Measurements from ENCODE around the gene HMMR.
"Not testable (repeated sequence)": the region's sequence is repeated elsewhere in the genome, so short reads cannot be mapped to it uniquely, and the experiment has no call there.

Gene HMMR

DNA sequence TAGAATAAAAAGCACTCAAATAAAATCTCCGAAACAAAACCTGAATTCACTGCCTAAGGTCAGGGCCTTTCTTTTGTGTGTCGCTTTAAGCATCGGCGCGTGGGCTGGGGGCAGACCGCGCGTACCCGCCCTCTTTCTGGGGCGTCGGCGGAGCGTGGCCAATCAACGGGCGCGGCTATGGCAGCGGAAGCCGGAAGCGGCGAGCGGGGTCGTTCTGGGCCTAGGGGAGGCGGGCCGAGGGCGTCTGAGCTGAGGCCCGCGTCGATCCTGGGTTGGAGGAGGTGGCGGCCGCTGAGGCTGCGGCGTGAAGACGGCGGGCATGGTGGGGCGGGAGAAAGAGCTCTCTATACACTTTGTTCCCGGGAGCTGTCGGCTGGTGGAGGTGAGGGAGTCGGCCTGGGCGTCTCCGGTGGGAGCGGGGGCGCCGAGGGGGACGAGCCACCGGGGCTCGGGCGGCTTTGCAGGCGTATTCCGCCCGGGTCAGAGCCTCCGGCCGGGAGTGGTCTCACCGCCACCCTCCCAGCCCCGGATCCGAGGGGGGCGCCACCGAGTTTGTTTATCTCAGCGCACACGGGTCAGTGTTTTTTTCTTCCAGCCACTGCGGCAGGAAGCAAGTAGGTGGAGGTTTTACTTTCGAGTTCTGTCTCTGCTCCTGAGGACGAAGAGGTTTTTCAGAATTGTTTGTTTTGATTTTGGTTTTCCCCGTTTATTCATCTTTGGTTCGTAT lies 45.1 kb downstream of the HMMR start, which contains the start of gene MAT2B:
TSS of gene MAT2B (plus strand) at position 252 of the 727 bp plus-strand sequence. CDS start at position 320, 68 bp downstream.
- DNase-seq (ENCODE audit: low read depth, low spot score): peak; percentile 87

- no peak for DNase-seq (ENCODE audit: low read depth, low spot score)
Measured at GRCh38 chr5:163506095-163506457, 45.6 kb downstream of the HMMR start.

DNA sequence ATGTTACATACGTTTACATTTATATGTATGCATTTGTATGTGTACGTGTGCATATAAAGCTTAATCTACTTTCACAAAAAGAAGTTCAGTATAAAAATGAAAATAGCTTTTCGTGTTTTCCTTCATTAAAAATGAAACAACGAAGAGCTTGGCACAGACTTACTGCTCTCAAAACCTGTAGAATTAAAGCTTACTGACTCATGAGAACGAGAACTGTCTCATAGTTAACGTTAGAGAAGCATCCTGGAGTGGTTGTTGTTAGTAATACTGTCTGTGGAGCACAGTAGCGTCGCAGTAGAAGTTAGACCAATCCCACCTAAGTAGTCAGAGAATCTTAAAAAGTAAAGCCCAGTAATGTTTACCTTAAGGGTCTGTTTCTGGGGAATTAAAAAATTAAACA lies 46.3 kb downstream of the HMMR start:
- DNase-seq (ENCODE audit: low read depth, low spot score): no peak

DNA sequence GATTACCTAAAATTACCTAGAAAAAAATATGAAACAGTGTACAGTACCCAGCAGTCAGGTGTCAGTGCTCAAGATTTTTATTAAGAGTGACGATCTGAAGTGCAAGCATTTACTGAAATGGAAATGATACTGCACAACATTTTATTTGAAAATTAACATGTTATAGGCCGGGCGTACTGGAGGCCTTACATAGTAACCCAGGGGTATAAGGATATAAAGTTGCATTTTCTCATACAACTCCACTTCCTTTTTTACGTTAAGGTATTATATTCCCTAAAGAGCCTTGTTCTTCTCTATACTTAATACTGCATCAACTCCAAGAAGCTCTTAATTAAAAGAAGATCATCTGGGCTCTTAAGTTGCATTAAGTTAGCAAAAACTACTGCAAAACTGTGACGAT lies 48.3 kb downstream of the HMMR start:
- DNase-seq (ENCODE audit: low read depth, low spot score): no peak

- DNase-seq (ENCODE audit: low read depth, low spot score): peak; percentile 55
Measured at GRCh38 chr5:163509291-163509951, 49.0 kb downstream of the HMMR start.

DNA sequence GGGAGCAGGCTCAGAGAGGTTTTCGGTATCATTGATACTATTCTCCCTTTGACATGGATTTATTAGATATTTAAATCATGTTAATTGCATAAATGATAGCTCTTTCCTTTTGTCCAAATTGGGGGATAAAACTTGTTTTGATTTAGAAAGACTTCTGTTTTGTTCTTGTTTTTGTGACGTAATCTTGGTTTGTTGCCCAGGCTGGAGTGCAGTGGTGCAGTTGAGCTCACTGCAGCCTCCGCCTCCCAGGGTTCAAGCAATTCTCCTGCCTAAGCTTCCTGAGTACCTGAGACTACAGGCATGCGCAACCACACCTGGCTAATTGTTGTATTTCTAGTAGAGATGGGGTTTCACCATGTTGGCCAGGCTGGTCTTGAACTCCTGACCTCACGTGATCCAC lies 52.1 kb downstream of the HMMR start:
- no peak for DNase-seq (ENCODE audit: low read depth, low spot score)

GRCh38 chr5:163525096-163525495 lies 64.7 kb downstream of the HMMR start:
- no peak for DNase-seq (ENCODE audit: low read depth, low spot score)

GRCh38 chr5:163529698-163530097 lies 69.3 kb downstream of the HMMR start:
- no peak for DNase-seq (ENCODE audit: low read depth, low spot score)

- DNase-seq (ENCODE audit: low read depth, low spot score): no peak
Measured at GRCh38 chr5:163531272-163531671, 70.8 kb downstream of the HMMR start.

GRCh38 chr5:163532171-163533084 lies 72.0 kb downstream of the HMMR start:
- DNase-seq (ENCODE audit: low read depth, low spot score): no peak

DNA sequence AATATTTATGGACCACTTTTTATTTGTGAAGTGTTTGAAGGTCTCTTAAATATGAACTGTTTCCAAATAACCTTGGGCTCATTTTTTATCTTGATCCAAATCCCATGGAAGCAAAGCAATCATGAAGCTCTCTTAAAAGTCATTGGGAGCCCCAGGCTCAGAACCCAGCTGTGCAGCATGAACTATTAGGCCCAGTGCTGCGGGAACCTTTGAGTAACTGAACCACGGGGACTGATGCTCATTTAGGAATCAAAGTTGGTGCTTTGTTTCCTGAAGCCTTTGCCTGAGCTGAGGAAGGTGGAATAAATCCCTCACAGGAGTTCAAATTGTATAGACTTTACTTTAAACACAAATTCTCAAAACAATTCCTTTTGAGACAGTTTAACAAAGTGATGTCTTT lies 72.8 kb downstream of the HMMR start:
- no peak for DNase-seq (ENCODE audit: low read depth, low spot score)

DNA sequence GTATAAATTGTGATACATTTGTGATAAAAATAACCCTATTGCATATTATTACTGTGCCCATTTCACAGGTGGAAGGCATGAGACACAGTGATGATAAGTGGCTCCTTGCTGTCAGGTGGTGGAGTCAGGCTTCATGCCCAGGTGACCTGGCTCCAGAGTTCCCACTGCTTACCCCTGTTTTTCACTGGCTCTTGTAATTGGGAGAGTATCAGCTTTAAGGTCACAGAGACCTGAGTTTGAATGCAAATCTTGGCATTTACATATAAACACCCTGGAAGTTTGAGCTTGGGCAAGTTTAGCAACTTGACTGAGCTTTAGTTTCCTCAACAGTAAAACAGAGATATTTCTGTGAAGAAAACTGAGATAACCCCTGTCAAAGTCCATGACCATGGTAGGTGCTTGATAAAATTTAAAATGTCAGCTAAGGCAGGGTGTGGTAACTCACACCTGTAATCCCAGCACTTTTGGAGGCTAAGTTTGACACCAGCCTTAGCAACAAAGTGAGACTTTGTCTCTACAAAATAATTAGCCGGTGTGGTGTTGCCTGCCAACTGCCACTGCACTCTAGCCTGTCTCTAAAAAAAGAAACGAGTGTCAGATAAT lies 74.2 kb downstream of the HMMR start:
- DNase-seq (ENCODE audit: low read depth, low spot score): no peak

GRCh38 chr5:163535290-163535689 lies 74.9 kb downstream of the HMMR start:
- no peak for DNase-seq (ENCODE audit: low read depth, low spot score)

DNA sequence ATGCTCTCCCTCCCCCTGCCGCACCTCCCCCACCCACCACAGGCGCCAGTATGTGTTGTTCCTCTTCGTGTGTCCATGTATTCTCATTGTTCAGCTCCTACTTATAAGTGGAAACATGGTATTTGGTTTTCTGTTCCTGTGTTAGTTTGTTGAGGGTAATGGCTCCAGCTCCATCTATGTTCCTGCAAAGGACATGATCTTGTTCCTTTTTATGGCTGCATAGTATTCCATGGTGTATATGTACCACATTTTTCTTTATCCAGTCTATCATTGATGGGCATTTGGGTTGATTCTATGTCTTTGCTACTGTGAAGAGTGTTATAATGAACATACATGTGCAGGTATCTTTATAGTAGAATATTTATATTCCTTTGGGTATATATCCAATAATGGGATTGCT lies 76.0 kb downstream of the HMMR start:
- not testable (repeated sequence) for DNase-seq (ENCODE audit: low read depth, low spot score)

DNA sequence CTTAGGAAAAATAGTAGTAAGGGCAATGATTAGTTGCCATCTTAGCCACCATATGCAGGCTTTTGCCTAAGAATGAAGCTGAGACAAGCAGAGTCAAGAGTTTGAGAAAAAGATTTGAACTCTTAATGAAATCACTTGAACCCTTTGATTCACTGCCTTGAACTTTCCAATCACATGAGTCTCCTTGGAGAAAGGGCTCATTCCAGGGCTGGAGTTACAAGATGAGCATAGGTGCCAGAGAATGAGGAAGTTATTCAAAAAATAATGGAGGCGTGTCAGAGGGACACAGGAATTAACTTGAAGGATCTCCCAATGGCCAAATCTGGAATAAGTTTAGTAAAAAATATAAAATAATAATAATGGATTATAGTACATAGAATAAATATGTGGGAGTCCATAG lies 80.3 kb downstream of the HMMR start:
- DNase-seq (ENCODE audit: low read depth, low spot score): no peak
